Astrocyte (in vitro differentiated cells and primary cell): ENCODE data around the gene NANOS1. TPM values are rescaled to one million over a fixed set of nuclear protein-coding genes. Genes with fewer than 3 reads are reported as not detected.

Source experiments
- DNase-seq: peaks from one replicate; pipeline ENCODE4 v3.0.0-alpha.2; 2010; ENCODE audit warnings: low read depth
- FAIRE-seq: peaks from 2 replicates; lab custom pipeline; 2011; peaks lifted over from hg19 to GRCh38; lab: Jason Lieb, UNC
- H2AFZ ChIP-seq: 2 replicates; pipeline ENCODE4 v1.6.0; 2012; ENCODE audit warnings: low read depth, low read length, inconsistent platforms
- H3K27ac ChIP-seq: 2 replicates; pipeline ENCODE4 v1.5.1; 2011; ENCODE audit warnings: low read depth, low read length, inconsistent platforms
- H3K27me3 ChIP-seq: 2 replicates; pipeline ENCODE4 v1.6.0; 2011; ENCODE audit warnings: low read length, inconsistent platforms; ENCODE audit not compliant: insufficient read depth
- H3K36me3 ChIP-seq: 2 replicates; pipeline ENCODE4 v1.5.1; 2011; ENCODE audit warnings: low read length, inconsistent platforms; ENCODE audit not compliant: insufficient read depth
- H3K4me1 ChIP-seq: 2 replicates; pipeline ENCODE4 v1.5.1; 2011; ENCODE audit warnings: low read length, inconsistent platforms; ENCODE audit not compliant: insufficient read depth
- H3K4me2 ChIP-seq: 2 replicates; pipeline ENCODE4 v1.6.0; 2012; ENCODE audit warnings: low read length, inconsistent platforms
- H3K4me3 ChIP-seq: 2 replicates; pipeline ENCODE4 v1.5.1; 2011; ENCODE audit warnings: low read depth, mild to moderate bottlenecking, low read length, inconsistent platforms; ENCODE audit not compliant: insufficient read depth
- H3K79me2 ChIP-seq: 2 replicates; pipeline ENCODE4 v1.6.0; 2012; ENCODE audit warnings: mild to moderate bottlenecking, low read length, inconsistent platforms; ENCODE audit not compliant: insufficient read depth
- H3K9ac ChIP-seq: 2 replicates; pipeline ENCODE4 v1.6.0; 2012; ENCODE audit warnings: mild to moderate bottlenecking, low read length, inconsistent platforms
- H3K9me3 ChIP-seq: 2 replicates; pipeline ENCODE4 v1.5.1; 2012; ENCODE audit warnings: low read depth, mild to moderate bottlenecking, low read length, inconsistent platforms; ENCODE audit not compliant: insufficient read depth
- H4K20me1 ChIP-seq: 2 replicates; pipeline ENCODE4 v1.6.0; 2012; ENCODE audit warnings: low read length, inconsistent platforms; ENCODE audit not compliant: insufficient read depth
- H3K27ac Mint-ChIP-seq: one replicate; pipeline ENCODE4 v1.8.0; 2021; ENCODE audit warnings: mild to moderate bottlenecking, mixed read lengths; ENCODE audit not compliant: unreplicated experiment
- H3K27me3 Mint-ChIP-seq: one replicate; pipeline ENCODE4 v1.8.0; 2021; ENCODE audit warnings: low read depth, mixed read lengths; ENCODE audit not compliant: unreplicated experiment
- H3K36me3 Mint-ChIP-seq: one replicate; pipeline ENCODE4 v1.8.0; 2021; ENCODE audit warnings: low read depth, mixed read lengths; ENCODE audit not compliant: unreplicated experiment
- H3K4me1 Mint-ChIP-seq: one replicate; pipeline ENCODE4 v1.8.0; 2021; ENCODE audit warnings: low read depth, mixed read lengths; ENCODE audit not compliant: unreplicated experiment
- H3K4me3 Mint-ChIP-seq: one replicate; pipeline ENCODE4 v1.8.0; 2021; ENCODE audit warnings: mild to moderate bottlenecking, moderate library complexity, mixed read lengths; ENCODE audit not compliant: unreplicated experiment
- H3K9me3 Mint-ChIP-seq: one replicate; pipeline ENCODE4 v1.8.0; 2021; ENCODE audit warnings: mild to moderate bottlenecking, mixed read lengths; ENCODE audit not compliant: unreplicated experiment
- CTCF ChIP-seq: IDR thresholded peaks from 2 replicates; pipeline ENCODE4 v1.5.1; 2011; ENCODE audit warnings: low read depth, mild to moderate bottlenecking, inconsistent platforms, low read length, moderate library complexity; ENCODE audit not compliant: insufficient read depth
- EZH2 ChIP-seq: IDR thresholded peaks from 2 replicates; pipeline ENCODE4 v1.6.1; 2012; ENCODE audit warnings: mild to moderate bottlenecking, low read length, inconsistent platforms; ENCODE audit not compliant: insufficient read depth
- total RNA-seq: library from RNA; stranded (reverse); gene quantifications from 2 replicates; pipeline ENCODE4 v1.2.1, GENCODE V29; 2021

NANOS1 gene
- total RNA-seq, 1 donor from 2014 or later: 4.7 TPM

- peaks cover 10% of the 10 kb centered on the region for H3K4me1 ChIP-seq
- H3K36me3 ChIP-seq: no peaks in the 10 kb centered on the region
- peak overlapping the region; percentile 99 for H3K4me3 ChIP-seq
- no peak overlapping the region for H2AFZ ChIP-seq
- peaks cover 10% of the 10 kb centered on the region for H3K4me1 Mint-ChIP-seq
- H3K4me3 Mint-ChIP-seq: peak overlapping the region; percentile 100
- DNase-seq (no peak), FAIRE-seq (no peak)
- H3K4me2 ChIP-seq: peak overlapping the region; percentile 95
- no peak overlapping the region for H3K27ac ChIP-seq
- peaks cover 2% of the 10 kb centered on the region for H3K36me3 Mint-ChIP-seq
- peaks cover 77% of the 10 kb centered on the region for H3K79me2 ChIP-seq
- H3K9me3 ChIP-seq: no peaks in the 10 kb centered on the region
- no peaks in the 10 kb centered on the region for H3K27me3 ChIP-seq
- H3K27me3 Mint-ChIP-seq: no peaks in the 10 kb centered on the region
- peak overlapping the region; percentile 100 for H3K9ac ChIP-seq
- no peaks in the 10 kb centered on the region for H3K9me3 Mint-ChIP-seq
- no peak for TF ChIP-seq EZH2
- no peak for TF ChIP-seq CTCF
- no peak overlapping the region for H3K27ac Mint-ChIP-seq
- peaks cover 59% of the 10 kb centered on the region for H4K20me1 ChIP-seq
Observed at GRCh38 chr10:119078422-119079179, 49.1 kb downstream of the NANOS1 start.

- peak overlapping the region; percentile 95 for H3K4me2 ChIP-seq
- no peaks in the 10 kb centered on the region for H3K9me3 ChIP-seq
- no peaks in the 10 kb centered on the region for H3K27me3 ChIP-seq
- Mint-ChIP-seq H3K27ac (peak overlapping the region; percentile 100), H3K27me3 (no peaks in the 10 kb centered on the region), H3K4me1 (peaks cover 9% of the 10 kb centered on the region), H3K36me3 (peaks cover 2% of the 10 kb centered on the region), H3K9me3 (no peaks in the 10 kb centered on the region), H3K4me3 (peak overlapping the region; percentile 100)
- peaks cover 48% of the 10 kb centered on the region for H4K20me1 ChIP-seq
- FAIRE-seq (no peak), DNase-seq (peak; percentile 57)
- peak overlapping the region; percentile 99 for H3K4me3 ChIP-seq
- H3K27ac ChIP-seq: peak overlapping the region; percentile 98
- no peaks in the 10 kb centered on the region for H3K36me3 ChIP-seq
- H2AFZ ChIP-seq: peak overlapping the region; percentile 52
- H3K9ac ChIP-seq: peak overlapping the region; percentile 100
- TF ChIP-seq EZH2 (no peak), CTCF (no peak)
- H3K79me2 ChIP-seq: peaks cover 64% of the 10 kb centered on the region
- H3K4me1 ChIP-seq: peaks cover 10% of the 10 kb centered on the region
Observed at GRCh38 chr10:119079599-119080520, 50.3 kb downstream of the NANOS1 start.
